IgD-negative memory B cell (primary cell): Measurements from ENCODE around the gene MAML2. TPM values are rescaled to one million over a fixed set of nuclear protein-coding genes. Genes with fewer than 3 reads are reported as not detected.

Source experiments
- H3K27ac Mint-ChIP-seq, 3 donors: one replicate each; pipeline ENCODE4 v1.8.0; 2020 to 2022; ENCODE audit warnings: mild to moderate bottlenecking in 3 of 3, mixed read lengths in 3 of 3, moderate library complexity in 1 of 3
- H3K27me3 Mint-ChIP-seq: one replicate; pipeline ENCODE4 v1.8.0; 2021; ENCODE audit warnings: mixed read lengths
- H3K36me3 Mint-ChIP-seq: one replicate; pipeline ENCODE4 v1.8.0; 2020; ENCODE audit warnings: mild to moderate bottlenecking, mixed read lengths
- H3K4me1 Mint-ChIP-seq, 3 donors: one replicate each; pipeline ENCODE4 v1.8.0; 2020 to 2022; ENCODE audit warnings: mixed read lengths in 3 of 3, mild to moderate bottlenecking in 1 of 3
- H3K4me3 Mint-ChIP-seq, 4 donors: one replicate each; pipeline ENCODE4 v1.8.0; 2020 to 2022; ENCODE audit warnings: mild to moderate bottlenecking in 4 of 4, mixed read lengths in 4 of 4, moderate library complexity in 3 of 4
- H3K9me3 Mint-ChIP-seq, 3 donors: one replicate each; pipeline ENCODE4 v1.8.0; 2020 to 2021; ENCODE audit warnings: mixed read lengths in 3 of 3, mild to moderate bottlenecking in 1 of 3
- polyA plus RNA-seq: library from polyadenylated mRNA; unstranded; fragments of 300-500 nt; fragmentation: Illumina TruSeq; gene quantifications from one replicate; pipeline ENCODE4 v1.2.3, GENCODE V29; 2021

Gene MAML2
- polyA plus RNA-seq, 1 donor from 2014 or later = 9.3 TPM

DNA sequence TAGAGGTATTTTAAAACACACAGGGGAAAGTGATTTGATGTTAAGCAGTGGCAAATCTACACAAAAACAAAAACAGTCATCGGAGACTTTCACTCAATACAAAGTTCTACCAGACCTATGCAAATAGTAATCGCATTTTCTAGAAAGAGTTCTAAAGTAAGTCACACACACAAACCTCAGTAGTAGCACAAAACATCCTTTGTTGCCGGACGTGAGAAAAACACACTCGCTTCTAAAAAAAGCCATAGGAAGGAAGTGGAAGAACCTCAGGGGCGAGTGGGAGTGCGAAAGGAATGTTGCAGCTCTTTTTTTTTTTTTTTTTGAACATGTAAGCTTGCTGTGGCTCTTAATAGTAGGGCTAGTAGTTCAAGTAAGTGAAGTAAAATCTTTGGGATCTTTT lies 88.9 kb downstream of the MAML2 start:
- H3K9me3 Mint-ChIP-seq = peaks cover 0 to 1% (median 0%) of the 10 kb centered on the region in 3 donors
- H3K27ac Mint-ChIP-seq = peak overlapping the region; percentile 80 to 98 (median 97)
- H3K36me3 Mint-ChIP-seq = peaks cover 2% of the 10 kb centered on the region
- peaks cover 2% of the 10 kb centered on the region for H3K27me3 Mint-ChIP-seq
- H3K4me1 Mint-ChIP-seq = peaks cover 56 to 71% (median 67%) of the 10 kb centered on the region in 3 donors
- H3K4me3 Mint-ChIP-seq = peak overlapping the region; percentile 69 to 90 (median 82)

DNA sequence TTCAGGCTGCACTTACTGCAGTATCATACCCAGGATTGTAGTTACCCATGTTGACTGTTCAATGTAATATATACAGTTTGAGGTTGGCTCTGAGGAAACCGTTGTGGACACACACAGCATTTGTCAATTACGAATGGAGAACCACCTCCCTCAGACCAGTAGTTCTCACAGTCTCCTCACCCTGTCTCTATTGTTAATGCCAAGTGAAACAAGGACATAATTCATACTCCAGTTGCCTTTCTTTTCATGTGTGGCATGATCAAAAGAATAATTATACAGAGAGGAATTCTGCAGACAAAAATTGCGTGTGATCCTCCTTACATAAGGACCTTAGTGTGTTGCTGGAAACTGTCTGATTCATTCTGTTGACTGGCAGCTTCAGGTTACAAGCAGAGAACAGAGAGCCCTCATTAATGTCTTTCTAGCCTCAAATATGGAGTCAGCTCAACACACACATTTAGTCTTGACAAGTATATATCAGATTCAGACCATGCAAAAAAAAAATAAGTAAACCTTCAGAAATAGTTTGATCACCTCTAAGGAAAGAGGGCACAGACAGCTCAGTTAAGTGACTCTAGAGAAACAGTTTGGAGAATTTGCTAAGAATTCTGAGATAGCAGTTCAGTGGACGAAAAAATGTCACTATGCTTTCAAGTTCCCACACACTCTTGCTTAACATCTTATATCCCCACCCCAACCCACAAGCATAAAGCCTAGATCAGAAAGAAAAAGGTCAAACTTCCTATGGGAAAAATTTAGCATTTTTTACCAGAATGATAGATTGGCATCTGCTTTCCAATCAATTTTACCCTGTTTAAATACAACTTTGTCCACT lies 96.1 kb downstream of the MAML2 start:
- H3K27ac Mint-ChIP-seq = peak overlapping the region; percentile 21 to 90 (median 77)
- peak overlapping the region in 2 of 4 donors; percentile 12 to 45 for H3K4me3 Mint-ChIP-seq
- peaks cover 26 to 58% (median 53%) of the 10 kb centered on the region in 3 donors for H3K4me1 Mint-ChIP-seq
- peaks cover 2% of the 10 kb centered on the region for H3K36me3 Mint-ChIP-seq
- peaks cover 0 to under 1% (median 0%) of the 10 kb centered on the region in 3 donors for H3K9me3 Mint-ChIP-seq
- no peaks in the 10 kb centered on the region for H3K27me3 Mint-ChIP-seq

DNA sequence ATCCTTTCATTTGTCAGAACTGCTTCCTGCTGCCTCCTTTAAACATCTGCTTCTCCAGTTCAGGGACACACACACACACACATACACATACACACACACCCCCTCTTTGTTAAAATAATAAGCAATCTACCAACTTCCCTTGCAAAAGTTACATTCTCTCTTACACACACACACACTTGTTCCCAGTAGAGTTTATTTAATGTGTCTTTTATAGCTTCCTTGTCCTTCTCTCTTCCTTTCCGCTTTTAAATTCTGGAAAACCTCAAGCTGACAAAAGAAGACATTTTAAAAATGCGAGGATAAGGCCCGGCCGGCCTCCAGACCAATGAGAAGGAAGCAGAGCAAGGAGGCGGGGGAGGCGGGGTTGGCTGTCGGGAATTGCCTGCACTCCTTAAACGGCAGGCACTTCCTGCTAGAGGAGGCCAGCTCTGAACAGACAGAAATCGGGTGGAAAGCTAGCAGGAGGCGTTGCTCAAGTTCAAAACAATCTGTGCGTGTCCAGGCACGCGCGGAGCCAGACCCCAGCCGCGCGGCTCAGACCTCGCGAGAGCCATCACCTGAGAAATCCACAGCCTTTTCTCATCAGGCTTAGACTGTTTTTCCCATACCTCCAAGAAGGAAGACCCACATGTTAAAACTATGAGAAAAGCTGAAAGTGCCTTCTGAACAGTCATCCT lies 99.9 kb downstream of the MAML2 start:
- Mint-ChIP-seq H3K4me3 (peak overlapping the region; percentile 88 to 97 (median 91)), H3K36me3 (no peaks in the 10 kb centered on the region), H3K4me1 (peaks cover 27 to 46% (median 39%) of the 10 kb centered on the region in 3 donors), H3K27me3 (no peaks in the 10 kb centered on the region), H3K27ac (peak overlapping the region; percentile 94 to 99 (median 96)), H3K9me3 (no peaks in the 10 kb centered on the region)

DNA sequence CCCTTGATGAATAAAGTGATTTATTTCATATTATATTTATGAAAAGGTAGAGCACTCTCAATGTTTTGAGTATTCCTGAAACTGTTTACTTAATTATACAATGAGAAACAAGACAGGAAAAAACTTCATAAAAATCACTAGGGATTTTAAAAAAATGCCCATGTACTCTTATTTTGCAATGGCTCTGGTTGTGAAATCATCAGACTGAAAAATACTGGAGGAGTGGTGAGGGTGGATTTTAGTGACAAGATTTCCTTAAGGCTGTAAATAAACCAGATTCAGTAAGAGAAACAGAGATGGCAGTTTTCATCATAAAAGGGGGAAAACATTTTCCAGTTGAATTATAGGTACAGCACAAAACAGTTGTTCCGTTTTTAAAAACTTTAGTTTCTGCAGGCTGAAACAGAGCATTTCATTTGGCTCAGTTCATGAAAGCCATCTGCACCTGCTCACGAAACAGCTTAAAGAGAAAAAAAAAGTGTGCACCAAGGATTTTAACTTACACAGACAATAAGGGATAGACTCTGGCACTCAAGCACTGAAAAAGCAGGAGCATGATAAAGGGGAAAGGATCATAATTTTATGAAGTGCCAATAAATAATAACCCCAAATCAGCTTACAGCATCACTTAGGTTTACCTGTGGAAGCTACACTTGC lies 100.7 kb downstream of the MAML2 start:
- peaks cover 23 to 43% (median 34%) of the 10 kb centered on the region in 3 donors for H3K4me1 Mint-ChIP-seq
- peak overlapping the region; percentile 50 to 89 (median 76) for H3K4me3 Mint-ChIP-seq
- no peaks in the 10 kb centered on the region for H3K36me3 Mint-ChIP-seq
- no peaks in the 10 kb centered on the region for H3K27me3 Mint-ChIP-seq
- H3K27ac Mint-ChIP-seq = peak overlapping the region in 2 of 3 donors; percentile 94 to 99
- H3K9me3 Mint-ChIP-seq = no peaks in the 10 kb centered on the region

DNA sequence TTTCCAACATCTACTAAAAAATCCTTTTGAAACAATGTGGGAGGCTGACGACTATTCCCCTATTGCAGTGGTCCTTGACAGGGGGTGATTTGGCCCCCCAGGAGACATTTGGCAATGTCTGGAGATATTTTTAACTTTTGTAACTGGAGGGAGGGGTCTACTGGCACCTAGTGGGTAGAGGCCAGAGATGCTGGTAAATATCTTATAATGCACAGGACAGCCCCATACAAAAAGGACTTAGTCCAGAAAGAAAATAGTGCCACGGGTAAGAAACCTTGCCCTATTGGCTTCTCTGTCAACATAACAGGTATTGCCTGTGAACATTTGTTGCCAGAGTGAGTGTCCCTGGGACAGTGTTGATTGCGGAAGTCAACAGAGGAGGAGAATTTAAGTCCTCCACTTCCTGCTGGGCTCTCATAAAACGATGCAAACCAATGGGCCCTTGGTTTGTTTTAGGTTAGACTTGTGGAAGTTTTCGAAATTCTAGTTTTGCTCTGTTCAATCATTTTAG lies 101.6 kb downstream of the MAML2 start:
- no peaks in the 10 kb centered on the region for H3K9me3 Mint-ChIP-seq
- peak overlapping the region in 2 of 4 donors; percentile 47 to 51 for H3K4me3 Mint-ChIP-seq
- H3K27me3 Mint-ChIP-seq = no peaks in the 10 kb centered on the region
- H3K27ac Mint-ChIP-seq = peak overlapping the region in 1 of 3 donors; percentile 70
- peaks cover 21 to 34% (median 24%) of the 10 kb centered on the region in 3 donors for H3K4me1 Mint-ChIP-seq
- no peaks in the 10 kb centered on the region for H3K36me3 Mint-ChIP-seq

DNA sequence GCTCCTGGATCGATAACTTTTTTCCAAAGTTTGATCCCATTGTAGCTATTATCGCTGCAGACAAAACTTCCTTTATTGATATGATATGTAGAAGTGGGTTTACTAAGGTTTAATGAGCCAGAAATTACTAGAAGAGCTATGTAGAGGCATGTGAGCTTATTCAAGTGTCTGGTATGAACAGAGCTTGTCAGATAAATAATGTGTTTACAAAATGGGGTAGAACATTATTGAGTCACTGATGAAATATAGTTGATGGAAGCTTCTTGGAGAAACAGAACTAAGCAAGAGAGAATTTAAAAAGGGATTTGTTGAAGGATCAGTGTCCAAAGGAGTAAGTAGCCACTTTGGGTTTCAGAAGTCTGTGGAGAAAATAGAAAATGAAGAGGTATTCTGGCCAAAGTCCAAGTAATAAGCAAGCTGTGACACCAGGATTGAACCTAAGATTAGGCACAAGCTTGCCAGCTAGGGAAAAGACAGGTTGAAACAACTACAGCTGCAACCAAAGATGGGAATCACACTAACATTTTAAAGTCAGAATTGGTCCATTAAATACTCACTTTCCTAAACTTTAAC lies 104.3 kb downstream of the MAML2 start:
- peaks cover 24 to 40% (median 25%) of the 10 kb centered on the region in 3 donors for H3K4me1 Mint-ChIP-seq
- H3K27me3 Mint-ChIP-seq = no peaks in the 10 kb centered on the region
- peaks cover 2% of the 10 kb centered on the region for H3K36me3 Mint-ChIP-seq
- no peak overlapping the region for H3K4me3 Mint-ChIP-seq
- H3K9me3 Mint-ChIP-seq = no peaks in the 10 kb centered on the region
- H3K27ac Mint-ChIP-seq = no peak overlapping the region

DNA sequence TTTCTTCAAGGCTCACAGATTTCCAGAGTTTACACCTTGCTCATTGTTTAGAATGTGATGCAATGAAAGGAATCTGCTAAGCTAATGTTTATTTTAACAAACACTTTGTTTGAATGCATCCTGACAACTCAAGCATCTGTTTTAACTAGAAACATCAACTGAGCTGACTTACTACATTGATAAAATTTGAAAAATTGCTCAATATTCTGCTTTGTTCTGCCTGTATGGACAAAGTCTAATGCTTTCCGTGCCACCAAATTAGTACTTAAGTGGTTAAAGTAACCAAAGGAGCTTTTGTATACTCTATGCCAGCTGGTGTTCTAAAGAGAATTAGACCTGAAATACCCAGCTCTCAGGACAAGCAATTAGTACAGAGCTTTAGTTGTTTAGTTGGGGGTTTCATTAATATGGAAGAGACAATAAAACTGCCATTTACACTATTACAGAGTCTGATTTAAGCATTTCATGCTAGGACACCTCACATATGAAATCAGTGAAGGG lies 105.2 kb downstream of the MAML2 start:
- Mint-ChIP-seq H3K4me1 (peaks cover 21 to 35% (median 22%) of the 10 kb centered on the region in 3 donors), H3K36me3 (peaks cover 2% of the 10 kb centered on the region)

DNA sequence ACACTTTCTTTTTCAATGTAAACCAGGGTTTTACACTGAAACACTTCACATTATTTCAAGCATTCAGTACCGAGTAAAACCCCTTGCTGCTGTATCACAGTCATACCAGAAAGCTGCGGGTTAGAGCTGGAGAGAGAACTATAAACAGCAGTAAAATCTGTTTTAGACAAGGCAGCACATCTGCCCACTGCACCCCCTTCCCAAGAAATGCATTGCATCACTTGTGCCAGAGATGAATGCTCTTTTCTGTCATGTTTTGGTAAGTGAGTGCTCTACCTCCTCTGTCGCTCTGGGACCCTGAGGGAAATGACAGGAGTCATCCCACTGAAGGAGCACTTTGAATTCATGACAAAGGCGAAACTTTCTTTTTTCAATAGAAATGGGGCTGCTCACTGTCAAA lies 107.2 kb downstream of the MAML2 start:
- Mint-ChIP-seq H3K36me3 (peaks cover 2% of the 10 kb centered on the region), H3K27me3 (no peaks in the 10 kb centered on the region), H3K4me1 (peaks cover 22 to 32% (median 29%) of the 10 kb centered on the region in 3 donors), H3K27ac (peak overlapping the region in 1 of 3 donors; percentile 6), H3K9me3 (no peaks in the 10 kb centered on the region), H3K4me3 (no peak overlapping the region)

More for the DNA sequence above, 105.2 kb downstream of the MAML2 start:
- H3K27me3 Mint-ChIP-seq = no peaks in the 10 kb centered on the region
- H3K4me3 Mint-ChIP-seq = no peak overlapping the region
- no peaks in the 10 kb centered on the region for H3K9me3 Mint-ChIP-seq
- H3K27ac Mint-ChIP-seq = no peak overlapping the region

DNA sequence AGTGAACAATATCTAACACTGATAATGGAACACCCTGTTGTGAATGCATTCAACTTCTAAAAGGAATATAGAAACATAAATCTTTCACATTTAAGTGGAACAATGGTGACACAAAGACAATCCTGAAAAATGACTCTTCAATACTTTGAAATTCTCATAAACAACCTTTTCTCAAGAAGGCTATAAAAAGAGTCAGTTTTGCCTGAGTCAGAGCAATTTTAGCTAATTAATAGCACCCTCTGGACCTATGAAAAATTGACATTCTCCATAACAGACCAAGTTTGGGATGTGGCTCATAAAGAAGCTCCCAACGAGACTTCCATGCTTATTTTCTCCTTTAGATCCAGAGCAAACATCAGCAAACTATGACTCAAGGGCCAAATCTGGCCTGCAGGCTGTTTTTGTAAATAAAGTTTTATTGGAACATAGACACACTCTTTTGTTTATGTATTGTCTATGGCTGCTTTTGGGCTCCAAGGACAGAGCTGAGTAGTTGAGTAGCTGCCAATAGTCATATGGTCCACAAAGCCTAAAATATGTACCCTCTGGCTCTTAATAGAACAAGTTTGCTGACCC lies 108.0 kb downstream of the MAML2 start:
- Mint-ChIP-seq H3K9me3 (no peaks in the 10 kb centered on the region), H3K27ac (no peak overlapping the region), H3K4me3 (no peak overlapping the region), H3K27me3 (no peaks in the 10 kb centered on the region), H3K4me1 (peaks cover 22 to 35% (median 35%) of the 10 kb centered on the region in 3 donors), H3K36me3 (peaks cover 2% of the 10 kb centered on the region)

DNA sequence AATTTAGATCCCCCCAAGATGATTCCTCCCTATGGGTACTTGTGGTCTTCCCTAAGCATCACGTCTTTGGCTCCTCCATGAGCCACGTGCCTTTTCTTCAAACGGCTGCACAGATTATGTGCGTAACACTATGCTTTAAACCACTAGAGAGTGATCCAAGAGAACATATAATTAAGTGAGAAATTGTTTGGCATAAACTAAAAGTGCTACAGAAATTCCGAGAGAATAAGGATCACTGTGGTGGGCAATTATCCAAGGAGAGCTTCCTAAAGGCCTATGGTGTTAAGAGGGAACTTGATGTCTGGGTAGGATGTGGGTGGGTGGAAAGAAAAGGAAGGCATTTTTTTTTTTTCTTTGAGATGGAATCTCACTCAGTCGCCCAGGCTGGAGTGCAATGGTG lies 110.9 kb downstream of the MAML2 start:
- peaks cover 4% of the 10 kb centered on the region for H3K36me3 Mint-ChIP-seq
- H3K4me3 Mint-ChIP-seq = no peak overlapping the region
- H3K27me3 Mint-ChIP-seq = no peaks in the 10 kb centered on the region
- H3K9me3 Mint-ChIP-seq = no peaks in the 10 kb centered on the region
- H3K4me1 Mint-ChIP-seq = peaks cover 29 to 44% (median 43%) of the 10 kb centered on the region in 3 donors
- peak overlapping the region in 1 of 3 donors; percentile 88 for H3K27ac Mint-ChIP-seq

DNA sequence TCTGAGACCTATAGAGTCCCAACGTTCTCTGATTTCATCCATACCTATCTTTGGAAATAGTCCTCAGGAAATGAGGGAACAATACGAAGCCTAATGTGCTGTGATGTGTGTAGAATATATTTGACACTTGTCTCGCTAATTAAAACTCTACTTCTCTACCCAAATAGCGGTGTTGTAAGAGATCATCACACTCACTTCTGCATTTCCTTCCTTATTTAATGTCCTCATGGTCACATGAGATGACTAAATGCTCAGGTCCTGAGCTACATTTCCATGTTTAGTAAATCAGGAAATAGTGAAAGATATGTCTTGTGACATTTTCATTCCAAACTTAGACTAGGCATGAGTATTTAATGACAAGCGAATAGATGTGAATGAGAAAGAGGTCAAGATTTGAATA lies 112.3 kb downstream of the MAML2 start:
- Mint-ChIP-seq H3K4me3 (peak overlapping the region in 1 of 4 donors; percentile 30), H3K27me3 (no peaks in the 10 kb centered on the region), H3K27ac (peak overlapping the region in 1 of 3 donors; percentile 18), H3K36me3 (peaks cover 4% of the 10 kb centered on the region), H3K4me1 (peaks cover 23 to 44% (median 40%) of the 10 kb centered on the region in 3 donors), H3K9me3 (no peaks in the 10 kb centered on the region)

DNA sequence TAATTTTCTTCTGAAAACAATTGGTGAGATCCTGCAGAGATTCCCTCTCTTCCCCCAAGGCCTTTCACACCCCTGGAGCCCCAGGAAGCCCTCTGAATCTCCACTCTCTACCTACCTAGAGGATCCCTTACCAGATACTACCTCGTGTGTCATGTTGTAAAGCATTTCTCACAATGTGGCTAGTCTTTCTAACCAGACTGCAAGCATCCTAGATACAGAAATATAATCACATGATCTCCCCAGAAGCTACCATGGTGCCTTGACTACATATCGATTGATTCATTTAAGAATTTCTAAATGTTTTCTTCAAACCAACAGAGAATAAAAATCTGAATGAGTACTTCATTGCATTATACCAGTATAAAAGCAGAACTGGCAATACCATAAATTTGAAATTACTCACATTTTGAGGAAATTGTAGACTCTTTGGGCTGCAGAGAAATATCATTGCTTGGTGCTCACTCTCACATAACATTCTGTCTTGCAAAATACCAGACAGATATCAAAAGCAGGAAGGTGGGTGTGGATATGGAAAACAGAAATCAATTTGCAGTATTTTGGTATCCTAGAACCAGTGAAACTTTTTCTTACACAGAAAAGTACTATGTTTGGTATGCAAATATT lies 113.5 kb downstream of the MAML2 start:
- peaks cover 5% of the 10 kb centered on the region for H3K36me3 Mint-ChIP-seq
- peak overlapping the region in 2 of 4 donors; percentile 6 to 61 for H3K4me3 Mint-ChIP-seq
- H3K9me3 Mint-ChIP-seq = no peaks in the 10 kb centered on the region
- H3K27ac Mint-ChIP-seq = no peak overlapping the region
- peaks cover 22 to 43% (median 42%) of the 10 kb centered on the region in 3 donors for H3K4me1 Mint-ChIP-seq
- H3K27me3 Mint-ChIP-seq = no peaks in the 10 kb centered on the region

DNA sequence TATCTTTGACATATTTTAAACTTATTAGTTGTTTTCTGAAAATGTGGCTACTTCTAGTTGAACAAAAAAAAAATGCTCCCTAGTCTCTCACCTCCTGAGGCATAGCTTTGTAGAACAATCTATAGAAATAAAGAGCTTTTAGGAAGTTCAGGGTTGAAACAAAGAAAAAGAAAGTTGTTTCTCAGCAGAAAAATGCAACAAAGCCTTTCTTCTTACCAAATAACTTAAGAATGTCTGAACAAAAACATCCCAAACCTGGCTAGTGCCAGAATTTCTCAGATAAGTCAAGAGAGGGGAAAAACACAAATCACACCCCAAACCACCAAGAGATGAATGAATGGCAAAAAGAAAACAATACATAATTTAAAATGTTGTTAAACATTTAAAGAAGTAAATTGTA lies 114.1 kb downstream of the MAML2 start:
- no peaks in the 10 kb centered on the region for H3K27me3 Mint-ChIP-seq
- H3K4me1 Mint-ChIP-seq = peaks cover 26 to 45% (median 44%) of the 10 kb centered on the region in 3 donors
- no peaks in the 10 kb centered on the region for H3K9me3 Mint-ChIP-seq
- peaks cover 7% of the 10 kb centered on the region for H3K36me3 Mint-ChIP-seq
- H3K4me3 Mint-ChIP-seq = no peak overlapping the region
- H3K27ac Mint-ChIP-seq = peak overlapping the region in 1 of 3 donors; percentile 53
